ENCODE data around the gene MC1R.
"Not testable (repeated sequence)": the region's sequence is repeated elsewhere in the genome, so short reads cannot be mapped to it uniquely, and the experiment has no call there.

- TF ChIP-seq CTCF (conservative IDR thresholded peaks at IDR 0.05 in 1 of 2, IDR thresholded peaks at IDR 0.05 in 1 of 2; ENCODE audit: low read depth in 1 of 2, low read length in 2 of 2); EZH2 (IDR thresholded peaks at IDR 0.05; ENCODE audit: low read length, missing control alignments): not testable (repeated sequence)
Observed at GRCh38 chr16:89935620-89936019, 17.0 kb downstream of the MC1R start.

Data from fibroblast of lung (primary cell).